Upper lobe of left lung (tissue), 6 donors: ENCODE measurements around the gene SLC8A3. TPM values are rescaled to one million over a fixed set of nuclear protein-coding genes. Genes with fewer than 3 reads are reported as not detected.

ENCODE experiments used
- ATAC-seq, 2 donors: fragments of 200-7000 bp; cut with Tn5 transposase; one replicate each; pipeline ENCODE4 v1.9.1; 2022; ENCODE audit warnings: mild to moderate bottlenecking in 2 of 2, moderate library complexity in 2 of 2; ENCODE audit not compliant: low FRiP score in 2 of 2
- DNase-seq, 2 donors: peaks; one replicate each; pipeline ENCODE4 v3.0.0-alpha.2; 2019 to 2020
- H3K27ac ChIP-seq, 4 donors: fragments of 200-600 bp; sonication (generic); one replicate each; pipeline ENCODE4 v1.5.1; 2016 to 2019
- H3K27me3 ChIP-seq, 4 donors: fragments of 200-600 bp; sonication (generic); one replicate each; pipeline ENCODE4 v1.5.1; 2017 to 2019
- H3K36me3 ChIP-seq, 4 donors: fragments of 200-600 bp; sonication (generic); one replicate each; pipeline ENCODE4 v1.5.1; 2016 to 2019
- H3K4me1 ChIP-seq, 4 donors: fragments of 200-600 bp; sonication (generic); one replicate each; pipeline ENCODE4 v1.5.1; 2018 to 2019
- H3K4me3 ChIP-seq, 4 donors: fragments of 200-600 bp; sonication (generic); one replicate each; pipeline ENCODE4 v1.5.1; 2017 to 2019; ENCODE audit warnings: mild to moderate bottlenecking in 2 of 4, moderate library complexity in 1 of 4
- H3K9me3 ChIP-seq, 4 donors: fragments of 200-600 bp; sonication (generic); one replicate each; pipeline ENCODE4 v1.5.1; 2018 to 2019
- CTCF ChIP-seq, 6 experiments: fragments of 450-650 bp in 4 of 6; fragments of 200-600 bp in 2 of 6; sonication (generic) in 2 of 6; IDR thresholded peaks; one replicate each; pipeline ENCODE4 v1.5.1; 2016 to 2019; ENCODE audit warnings: antibody characterized with exemption in 6 of 6
- EP300 ChIP-seq, 4 donors: sonication (generic); formaldehyde crosslinking; IDR thresholded peaks; one replicate each; pipeline ENCODE4 v1.5.1; 2017; ENCODE audit warnings: antibody characterized with exemption in 4 of 4, control low read depth in 2 of 4
- POLR2A ChIP-seq, 4 donors: fragments of 450-650 bp; IDR thresholded peaks; one replicate each; pipeline ENCODE4 v1.5.1; 2016 to 2017; ENCODE audit warnings: antibody characterized with exemption in 4 of 4, mild to moderate bottlenecking in 2 of 4
- POLR2AphosphoS5 ChIP-seq, 2 donors: sonication (generic); formaldehyde crosslinking; IDR thresholded peaks; one replicate each; pipeline ENCODE4 v1.5.1; 2017; ENCODE audit warnings: antibody characterized with exemption in 2 of 2
- WGBS, 2 donors: methylation state at CpG; one replicate each; pipeline ENCODE4 v1.1.5; 2017 to 2018; 5-methylcytosine and 5-hydroxymethylcytosine counted together
- total RNA-seq, 6 donors: library from RNA; depleted of rRNA in 4 of 6; stranded (reverse); fragments of >200 nt in 4 of 6; gene quantifications; one replicate each; pipeline versions ENCODE4 v1.1.0 to v1.2.1, GENCODE V29; 2016 to 2021
- donor health status: DM: no; HTN: no; CAD: no; lungs with moderate emphysema.
- donor health status: DM: no; HTN: yes; CAD: no; lungs with severe emphysema.

The SLC8A3 gene
- total RNA-seq, 6 donors from 2014 or later: 0.49 to 1.4 (median 1.0) TPM

- no peaks in the 10 kb centered on the region for H3K4me1 ChIP-seq
- TF ChIP-seq CTCF (IDR thresholded peaks at IDR 0.05) (peak; percentile 48 to 71 (median 60)), EP300 (IDR thresholded peaks at IDR 0.05) (no peak)
- DNase-seq: peak in 1 of 2 donors; percentile 64
- H3K4me3 ChIP-seq: no peak overlapping the region
- peak; percentile 63 to 75 for ATAC-seq
- H3K27ac ChIP-seq: no peak overlapping the region
- 50 to 62% methylated on average over 3 of the region's 3 CpGs for WGBS, 2 donors
- H3K27me3 ChIP-seq: no peaks in the 10 kb centered on the region
- no peaks in the 10 kb centered on the region for H3K9me3 ChIP-seq
- H3K36me3 ChIP-seq: no peaks in the 10 kb centered on the region
These were observed 114.7 kb downstream of the SLC8A3 start for GRCh38 chr14:70073924-70074566.

- H3K9me3 ChIP-seq: no peaks in the 10 kb centered on the region
- H3K4me1 ChIP-seq: no peaks in the 10 kb centered on the region
- DNase-seq (no peak), ATAC-seq (no peak)
- H3K36me3 ChIP-seq: no peaks in the 10 kb centered on the region
- no peak overlapping the region for H3K4me3 ChIP-seq
- 56 to 58% methylated on average over 5 of the region's 5 CpGs for WGBS, 2 donors
- H3K27ac ChIP-seq: no peak overlapping the region
- H3K27me3 ChIP-seq: no peaks in the 10 kb centered on the region
- TF ChIP-seq CTCF (IDR thresholded peaks at IDR 0.05): no peak
- no peak for TF ChIP-seq POLR2A (IDR thresholded peaks at IDR 0.05)
- TF ChIP-seq EP300 (IDR thresholded peaks at IDR 0.05): no peak
- no peak for TF ChIP-seq POLR2AphosphoS5 (IDR thresholded peaks at IDR 0.05)
These were observed 119.6 kb downstream of the SLC8A3 start for GRCh38 chr14:70069186-70069585.

- no peaks in the 10 kb centered on the region for H3K9me3 ChIP-seq
- H3K27ac ChIP-seq: no peak overlapping the region
- TF ChIP-seq POLR2AphosphoS5 (IDR thresholded peaks at IDR 0.05): no peak
- TF ChIP-seq EP300 (IDR thresholded peaks at IDR 0.05): no peak
- no peak for TF ChIP-seq CTCF (IDR thresholded peaks at IDR 0.05)
- no peak for TF ChIP-seq POLR2A (IDR thresholded peaks at IDR 0.05)
- no peaks in the 10 kb centered on the region for H3K27me3 ChIP-seq
- no peaks in the 10 kb centered on the region for H3K36me3 ChIP-seq
- H3K4me1 ChIP-seq: no peaks in the 10 kb centered on the region
- DNase-seq: no peak
- 92 to 93% methylated on average over 5 of the region's 5 CpGs for WGBS, 2 donors
- no peak for ATAC-seq
- H3K4me3 ChIP-seq: no peak overlapping the region
These were observed 120.9 kb downstream of the SLC8A3 start for GRCh38 chr14:70067810-70068209.

GRCh38 chr14:70064136-70064865, 124.5 kb downstream of the SLC8A3 start:
- 68% methylated on average over 10 to 11 of the region's 11 CpGs for WGBS, 2 donors
- no peaks in the 10 kb centered on the region for H3K36me3 ChIP-seq

More at GRCh38 chr14:70064136-70064865, 124.5 kb downstream of the SLC8A3 start:
- TF ChIP-seq CTCF (IDR thresholded peaks at IDR 0.05): no peak
- TF ChIP-seq POLR2AphosphoS5 (IDR thresholded peaks at IDR 0.05): no peak
- TF ChIP-seq POLR2A (IDR thresholded peaks at IDR 0.05): no peak
- H3K9me3 ChIP-seq: no peaks in the 10 kb centered on the region
- H3K27me3 ChIP-seq: no peaks in the 10 kb centered on the region
- H3K4me1 ChIP-seq: no peaks in the 10 kb centered on the region
- H3K27ac ChIP-seq: no peak overlapping the region
- DNase-seq (peak in 1 of 2 donors; percentile 6), ATAC-seq (no peak)
- H3K4me3 ChIP-seq: no peak overlapping the region
